MM.1S (cell line): ENCODE results near the gene NR1H3.

Source experiments
- DNase-seq: peaks from one replicate; pipeline ENCODE4 v3.0.0-alpha.2; 2015
- H2AFZ ChIP-seq: fragments of 300-600 bp; sonication (generic); 2 replicates; pipeline ENCODE4 v1.6.0; 2016; ENCODE audit warnings: antibody characterized with exemption, low read length
- H3F3A ChIP-seq: fragments of 300-600 bp; sonication (generic); 2 replicates; pipeline ENCODE4 v1.6.1; 2016; ENCODE audit warnings: mild to moderate bottlenecking, antibody characterized with exemption, low read length, moderate library complexity, mixed read lengths; ENCODE audit not compliant: insufficient read depth
- H3K27ac ChIP-seq: fragments of 300-600 bp; sonication (generic); 2 replicates; pipeline ENCODE4 v1.5.1; 2016; ENCODE audit warnings: mild to moderate bottlenecking, low read length
- H3K27me3 ChIP-seq: fragments of 300-600 bp; sonication (generic); replicated peaks from 2 replicates; pipeline ENCODE4 v1.6.0; 2016; ENCODE audit warnings: low read length; ENCODE audit not compliant: insufficient read depth
- H3K36me3 ChIP-seq: fragments of 300-600 bp; sonication (generic); replicated peaks from 2 replicates; pipeline ENCODE4 v1.6.1; 2016; ENCODE audit warnings: mild to moderate bottlenecking, low read length, mixed read lengths; ENCODE audit not compliant: insufficient read depth
- H3K4me1 ChIP-seq: fragments of 300-600 bp; sonication (generic); 2 replicates; pipeline ENCODE4 v1.6.1; 2016; ENCODE audit warnings: low read length, mixed read lengths
- H3K4me2 ChIP-seq: fragments of 300-600 bp; sonication (generic); 2 replicates; pipeline ENCODE4 v1.6.0; 2016; ENCODE audit warnings: low read depth, low read length
- H3K4me3 ChIP-seq: fragments of 300-600 bp; sonication (generic); 2 replicates; pipeline ENCODE4 v1.5.1; 2016; ENCODE audit warnings: low read length, mixed read lengths
- H3K79me2 ChIP-seq: fragments of 300-600 bp; sonication (generic); 2 replicates; pipeline ENCODE4 v1.6.1; 2016; ENCODE audit warnings: mixed run types, low read length, mixed read lengths
- H3K9ac ChIP-seq: fragments of 300-600 bp; sonication (generic); 2 replicates; pipeline ENCODE4 v1.6.1; 2016; ENCODE audit warnings: low read length, mixed read lengths
- H3K9me2 ChIP-seq: fragments of 300-600 bp; sonication (generic); replicated peaks from 2 replicates; pipeline ENCODE4 v1.6.1; 2016; ENCODE audit warnings: mild to moderate bottlenecking, low read length, mixed read lengths; ENCODE audit not compliant: insufficient read depth
- H3K9me3 ChIP-seq: fragments of 300-600 bp; sonication (generic); replicated peaks from 2 replicates; pipeline ENCODE4 v1.6.1; 2016; ENCODE audit warnings: mild to moderate bottlenecking, low read length, mixed read lengths; ENCODE audit not compliant: insufficient read depth
- H4K20me1 ChIP-seq: fragments of 300-600 bp; sonication (generic); 2 replicates; pipeline ENCODE4 v1.6.1; 2016; ENCODE audit warnings: mild to moderate bottlenecking, low read length, moderate library complexity, mixed read lengths; ENCODE audit not compliant: insufficient read depth
- EZH2 ChIP-seq: fragments of 300-600 bp; sonication (generic); optimal IDR thresholded peaks from 2 replicates; pipeline ENCODE3; 2017; ENCODE audit warnings: low read depth, mild to moderate bottlenecking, antibody characterized with exemption, low read length, mixed read lengths
- EZH2phosphoT487 ChIP-seq: fragments of 300-600 bp; sonication (generic); IDR thresholded peaks from 2 replicates; pipeline ENCODE4 v1.6.1; 2018; ENCODE audit warnings: antibody characterized with exemption, low read length
- TF ChIP-seq, protein P1 (sequence below): fragments of 300-600 bp; sonication (generic); IDR thresholded peaks from 2 replicates; pipeline ENCODE4 v1.5.1; 2016; ENCODE audit warnings: antibody characterized with exemption, low read length, mixed read lengths

Gene NR1H3

DNA sequence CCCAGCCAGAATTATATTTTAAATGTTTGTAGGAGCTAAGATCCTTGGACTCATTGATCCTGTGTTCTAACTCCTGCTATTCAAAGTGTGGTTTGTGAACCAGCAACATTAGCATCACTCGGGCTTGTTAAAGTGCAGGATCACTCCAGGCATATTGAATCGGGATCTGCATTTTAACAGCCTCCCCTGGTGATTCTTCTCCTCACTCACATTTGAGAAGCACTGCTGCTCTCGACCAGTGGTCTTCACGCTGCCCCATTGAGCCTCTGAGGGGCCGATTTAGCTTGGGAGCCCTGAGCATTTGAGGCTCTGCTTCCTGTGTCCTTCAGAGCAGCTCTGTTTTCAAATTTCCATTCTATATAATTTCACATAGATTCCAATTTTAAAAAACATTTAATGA lies 23.1 kb downstream of the NR1H3 start:
- Histone ChIP-seq H3K4me3 (no peak overlapping the region), H3K9ac (no peak overlapping the region), H3K9me2 (no peaks in the 10 kb centered on the region), H3F3A (no peaks in the 10 kb centered on the region), H4K20me1 (no peaks in the 10 kb centered on the region), H3K4me2 (no peak overlapping the region), H3K27me3 (no peaks in the 10 kb centered on the region), H3K4me1 (no peaks in the 10 kb centered on the region), H3K36me3 (peaks cover 16% of the 10 kb centered on the region), H3K27ac (no peak overlapping the region), H2AFZ (no peak overlapping the region), H3K79me2 (no peaks in the 10 kb centered on the region), H3K9me3 (no peaks in the 10 kb centered on the region)
- DNase-seq, result no peak
- TF ChIP-seq EZH2phosphoT487 (no peak), EZH2 (no peak)
- TF ChIP-seq, protein P1, sequence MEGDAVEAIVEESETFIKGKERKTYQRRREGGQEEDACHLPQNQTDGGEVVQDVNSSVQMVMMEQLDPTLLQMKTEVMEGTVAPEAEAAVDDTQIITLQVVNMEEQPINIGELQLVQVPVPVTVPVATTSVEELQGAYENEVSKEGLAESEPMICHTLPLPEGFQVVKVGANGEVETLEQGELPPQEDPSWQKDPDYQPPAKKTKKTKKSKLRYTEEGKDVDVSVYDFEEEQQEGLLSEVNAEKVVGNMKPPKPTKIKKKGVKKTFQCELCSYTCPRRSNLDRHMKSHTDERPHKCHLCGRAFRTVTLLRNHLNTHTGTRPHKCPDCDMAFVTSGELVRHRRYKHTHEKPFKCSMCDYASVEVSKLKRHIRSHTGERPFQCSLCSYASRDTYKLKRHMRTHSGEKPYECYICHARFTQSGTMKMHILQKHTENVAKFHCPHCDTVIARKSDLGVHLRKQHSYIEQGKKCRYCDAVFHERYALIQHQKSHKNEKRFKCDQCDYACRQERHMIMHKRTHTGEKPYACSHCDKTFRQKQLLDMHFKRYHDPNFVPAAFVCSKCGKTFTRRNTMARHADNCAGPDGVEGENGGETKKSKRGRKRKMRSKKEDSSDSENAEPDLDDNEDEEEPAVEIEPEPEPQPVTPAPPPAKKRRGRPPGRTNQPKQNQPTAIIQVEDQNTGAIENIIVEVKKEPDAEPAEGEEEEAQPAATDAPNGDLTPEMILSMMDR, result no peak

DNA sequence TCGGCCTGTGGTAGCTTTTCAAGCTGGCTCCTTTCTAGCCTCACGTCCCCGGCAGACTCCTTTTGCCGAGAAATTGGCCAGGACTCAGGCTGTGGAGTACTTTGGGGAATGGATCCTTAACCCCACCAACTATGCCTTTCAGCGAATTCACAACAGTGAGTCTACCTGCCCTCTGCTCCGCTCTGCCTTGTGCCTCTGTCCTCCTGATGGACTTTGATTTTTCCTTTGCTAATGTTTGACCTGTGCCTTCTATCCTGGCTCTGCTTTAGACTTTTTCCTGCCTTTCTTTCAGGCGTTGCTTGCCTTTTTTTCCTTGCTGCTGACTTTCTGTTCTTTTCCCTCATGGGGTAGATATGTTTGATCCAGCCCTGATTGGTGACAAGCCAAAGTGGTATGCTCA lies 24.7 kb downstream of the NR1H3 start:
- no peaks in the 10 kb centered on the region for H3K4me1 ChIP-seq
- H3K9me2 ChIP-seq, result no peaks in the 10 kb centered on the region
- H4K20me1 ChIP-seq, result no peaks in the 10 kb centered on the region
- H3K9ac ChIP-seq, result no peak overlapping the region
- H3K4me3 ChIP-seq, result no peak overlapping the region
- peaks cover 16% of the 10 kb centered on the region; the same call in 1 of the 2 replicates for H3K36me3 ChIP-seq
- H3K27me3 ChIP-seq, result no peaks in the 10 kb centered on the region
- H3K27ac ChIP-seq, result no peak overlapping the region
- H3F3A ChIP-seq, result no peaks in the 10 kb centered on the region
- no peaks in the 10 kb centered on the region for H3K79me2 ChIP-seq
- H3K4me2 ChIP-seq, result no peak overlapping the region
- H2AFZ ChIP-seq, result no peak overlapping the region
- H3K9me3 ChIP-seq, result no peaks in the 10 kb centered on the region
- no peak for DNase-seq
- TF ChIP-seq, protein P1, result no peak
- TF ChIP-seq EZH2 (no peak), EZH2phosphoT487 (no peak)

DNA sequence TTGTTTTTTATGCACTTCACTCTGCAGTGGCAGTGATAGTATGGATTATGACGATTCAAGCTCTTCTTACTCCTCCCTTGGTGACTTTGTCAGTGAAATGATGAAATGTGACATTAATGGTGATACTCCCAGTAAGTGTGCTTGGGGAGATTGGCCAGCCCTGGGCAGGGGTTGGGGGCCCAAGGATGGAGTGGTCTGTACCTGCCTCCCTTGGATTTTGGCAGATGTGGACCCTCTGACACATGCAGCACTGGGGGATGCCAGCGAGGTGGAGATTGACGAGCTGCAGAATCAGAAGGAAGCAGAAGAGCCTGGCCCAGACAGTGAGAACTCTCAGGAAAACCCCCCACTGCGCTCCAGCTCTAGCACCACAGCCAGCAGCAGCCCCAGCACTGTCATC lies 26.4 kb downstream of the NR1H3 start:
- TF ChIP-seq EZH2phosphoT487 (no peak), EZH2 (no peak)
- TF ChIP-seq, protein P1, result no peak
- H3K79me2 ChIP-seq, result no peaks in the 10 kb centered on the region
- no peaks in the 10 kb centered on the region for H3K4me1 ChIP-seq
- H4K20me1 ChIP-seq, result no peaks in the 10 kb centered on the region
- no peaks in the 10 kb centered on the region for H3F3A ChIP-seq
- H2AFZ ChIP-seq, result no peak overlapping the region
- H3K27me3 ChIP-seq, result no peaks in the 10 kb centered on the region
- H3K4me2 ChIP-seq, result no peak overlapping the region
- H3K9ac ChIP-seq, result no peak overlapping the region
- H3K4me3 ChIP-seq, result no peak overlapping the region
- H3K9me3 ChIP-seq, result no peaks in the 10 kb centered on the region
- H3K27ac ChIP-seq, result no peak overlapping the region
- H3K9me2 ChIP-seq, result no peaks in the 10 kb centered on the region
- no peak for DNase-seq
- H3K36me3 ChIP-seq, result peaks cover 16% of the 10 kb centered on the region; the same call in 1 of the 2 replicates
